GM18517 (cell line): Measurements from ENCODE around the gene CSF2RB.
A peak's percentile ranks its signal among the peaks of the same experiment; 100 is the strongest.

Source experiments
- ATAC-seq: cut with Tn5 transposase; IDR thresholded peaks from one replicate; pipeline ENCODE4 v1.9.1; 2021; ENCODE audit warnings: mild to moderate bottlenecking, moderate library complexity; ENCODE audit not compliant: unreplicated experiment

CSF2RB gene

DNA sequence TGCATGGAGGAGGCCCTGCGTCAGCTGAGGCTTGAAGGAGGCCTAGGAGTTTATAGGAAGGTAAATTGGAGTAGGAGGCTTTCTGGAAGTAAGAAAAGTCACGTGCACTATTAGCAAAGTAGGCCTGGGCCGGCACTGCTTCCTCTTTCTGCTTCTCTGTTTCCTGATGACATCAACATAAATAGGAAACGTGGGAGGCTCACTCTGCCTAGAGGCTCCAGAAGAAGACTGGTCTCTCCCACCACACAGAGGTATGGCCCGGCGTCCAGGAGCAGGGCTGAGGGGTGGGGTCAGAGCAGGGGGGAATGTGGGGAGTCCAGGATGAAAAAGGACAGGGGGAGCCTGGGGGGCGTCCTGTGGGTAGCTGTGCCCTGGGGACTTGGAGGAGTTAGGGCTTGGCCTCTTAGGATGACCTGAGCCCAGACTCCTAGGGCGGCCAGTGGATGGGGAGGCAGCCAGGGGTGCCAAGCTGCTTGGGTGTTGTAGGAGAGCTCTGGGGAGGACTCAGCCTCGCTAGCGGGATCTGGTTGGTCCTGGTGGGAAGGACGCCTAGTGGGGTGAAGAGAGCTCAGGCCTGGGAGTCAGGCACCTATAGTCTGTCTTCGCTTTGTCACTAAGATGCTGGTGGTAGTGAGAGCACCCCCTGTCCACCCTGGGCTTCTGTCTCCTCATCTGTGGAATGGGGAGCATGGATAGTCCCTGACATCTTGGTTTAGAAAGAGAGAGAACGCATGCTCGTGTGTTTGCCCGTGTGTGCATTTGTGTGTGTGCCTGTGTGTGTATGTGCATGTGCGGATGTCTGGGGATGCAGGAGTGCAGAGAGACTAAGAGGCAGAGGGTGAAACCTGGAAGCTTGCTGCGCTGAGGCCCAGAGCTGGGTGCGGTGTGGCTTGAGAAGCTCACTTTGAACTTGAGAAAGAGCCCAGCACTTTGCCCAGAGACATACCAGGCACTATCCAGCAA is at the start of gene CSF2RB:
CSF2RB (plus strand) TSS at position 202 of the 963 bp plus-strand sequence. CDS start 8,580 bp downstream, outside the sequence.
- no peak for ATAC-seq

- ATAC-seq, result no peak
Observed at GRCh38 chr22:36863979-36864378, 49.4 kb upstream of the CSF2RB start.

DNA sequence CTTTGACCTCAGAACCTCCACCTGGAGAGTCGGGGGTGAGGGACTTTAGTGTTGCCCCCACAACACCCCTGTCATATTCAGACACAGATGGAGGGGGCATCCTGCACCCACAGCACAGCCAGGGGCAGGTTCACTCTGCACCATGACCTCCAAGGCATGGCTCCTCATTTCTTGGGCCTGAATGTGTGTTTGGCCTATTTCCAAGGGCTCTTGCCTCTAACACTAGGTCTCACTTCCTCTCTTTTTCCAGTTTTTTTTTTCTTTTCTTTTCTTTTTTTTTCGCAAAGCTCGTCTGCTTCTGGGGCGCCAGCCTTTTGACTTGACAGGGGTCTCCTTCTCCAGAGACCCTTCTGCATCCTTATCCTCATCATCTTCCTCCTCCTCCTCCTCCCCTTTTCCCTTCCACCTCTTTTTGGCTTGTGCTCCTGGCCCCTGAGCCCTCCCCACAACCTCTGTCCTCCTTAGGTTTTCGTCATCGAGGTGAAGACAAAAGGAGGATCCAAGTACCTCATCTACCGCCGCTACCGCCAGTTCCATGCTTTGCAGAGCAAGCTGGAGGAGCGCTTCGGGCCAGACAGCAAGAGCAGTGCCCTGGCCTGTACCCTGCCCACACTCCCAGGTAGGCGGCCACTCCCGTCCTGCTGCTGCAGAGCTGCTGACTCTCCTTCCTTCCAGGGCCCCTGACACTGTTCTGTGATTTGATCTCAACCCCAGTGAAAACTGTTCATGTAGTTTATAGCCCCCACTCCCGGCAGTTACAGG is 48.8 kb upstream of the CSF2RB start:
- ATAC-seq, result no peak

DNA sequence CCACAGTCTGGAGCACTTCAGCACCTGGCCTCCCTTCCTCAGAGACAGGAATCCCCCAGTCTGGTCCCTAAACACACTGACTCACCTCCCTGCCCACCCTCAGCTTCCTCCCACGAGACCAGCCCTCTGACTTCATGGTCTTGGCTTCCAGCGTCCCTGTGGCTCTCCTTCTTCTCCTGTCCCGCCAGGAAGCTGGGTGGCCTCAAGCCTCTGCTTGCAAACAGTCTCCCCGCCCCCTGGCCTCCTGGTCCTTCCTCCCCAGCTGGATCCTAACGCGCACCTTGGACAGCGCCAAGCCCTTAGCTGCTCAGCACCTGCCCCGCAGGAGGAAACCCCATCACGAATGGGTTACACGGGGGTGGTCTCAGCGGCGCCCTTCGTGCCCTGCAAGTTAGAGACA is 48.1 kb upstream of the CSF2RB start:
- no peak for ATAC-seq

DNA sequence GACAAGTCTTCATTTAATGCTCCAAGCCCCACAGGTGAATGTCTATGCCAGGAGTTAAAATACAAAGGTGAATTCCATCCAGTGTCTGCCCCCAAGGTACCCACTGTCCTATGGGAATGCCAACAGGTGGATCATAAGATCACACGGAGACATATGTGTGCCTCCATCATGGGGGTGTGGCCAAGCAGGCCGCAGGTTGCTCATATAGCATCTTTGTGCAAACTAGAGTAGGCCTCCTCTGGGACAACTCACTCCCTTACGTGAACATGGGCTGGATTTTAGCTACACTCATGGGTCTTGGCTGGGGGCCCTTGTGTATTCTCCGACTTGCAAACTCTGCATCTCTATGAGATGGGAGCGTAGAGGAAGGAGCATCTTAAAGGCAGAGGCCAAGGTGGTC is 45.7 kb upstream of the CSF2RB start:
- no peak for ATAC-seq

DNA sequence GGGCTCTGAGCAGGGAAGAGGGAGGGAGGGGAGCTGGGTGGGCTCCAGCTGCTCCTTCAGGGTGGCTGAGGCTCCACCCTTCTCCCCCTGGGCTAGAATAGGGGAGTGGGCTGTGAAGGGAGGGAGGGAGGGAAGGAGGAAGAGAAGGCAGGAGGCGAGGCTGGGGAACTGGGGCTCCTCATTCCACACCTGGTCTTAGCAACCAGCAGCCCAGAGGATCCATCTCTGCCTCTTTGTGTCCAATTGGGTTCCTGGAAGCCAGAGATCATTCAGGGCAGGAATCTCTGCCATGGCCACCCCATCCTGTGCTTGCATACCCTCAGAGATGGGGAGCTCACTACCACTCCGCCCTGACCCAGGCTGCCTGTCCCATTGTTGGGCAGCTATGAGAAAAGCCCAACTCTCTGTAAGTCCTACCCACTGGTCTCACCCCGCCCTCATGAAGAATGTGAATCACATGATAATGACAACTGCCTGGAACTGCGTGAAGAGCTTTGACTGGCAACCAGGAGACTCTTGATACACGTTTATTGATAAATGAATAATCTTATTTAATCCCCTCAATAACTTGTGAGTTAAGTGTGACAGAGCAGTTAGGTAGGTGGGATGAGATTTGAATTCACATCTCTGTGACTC is 44.8 kb upstream of the CSF2RB start:
- ATAC-seq, result no peak

- ATAC-seq, result no peak
Observed at GRCh38 chr22:36870250-36870649, 43.2 kb upstream of the CSF2RB start.

- no peak for ATAC-seq
Observed at GRCh38 chr22:36871669-36872081, 41.8 kb upstream of the CSF2RB start.

- no peak for ATAC-seq
Observed at GRCh38 chr22:36872084-36872483, 41.3 kb upstream of the CSF2RB start.

- ATAC-seq, result no peak
Observed at GRCh38 chr22:36872866-36873498, 40.4 kb upstream of the CSF2RB start.

DNA sequence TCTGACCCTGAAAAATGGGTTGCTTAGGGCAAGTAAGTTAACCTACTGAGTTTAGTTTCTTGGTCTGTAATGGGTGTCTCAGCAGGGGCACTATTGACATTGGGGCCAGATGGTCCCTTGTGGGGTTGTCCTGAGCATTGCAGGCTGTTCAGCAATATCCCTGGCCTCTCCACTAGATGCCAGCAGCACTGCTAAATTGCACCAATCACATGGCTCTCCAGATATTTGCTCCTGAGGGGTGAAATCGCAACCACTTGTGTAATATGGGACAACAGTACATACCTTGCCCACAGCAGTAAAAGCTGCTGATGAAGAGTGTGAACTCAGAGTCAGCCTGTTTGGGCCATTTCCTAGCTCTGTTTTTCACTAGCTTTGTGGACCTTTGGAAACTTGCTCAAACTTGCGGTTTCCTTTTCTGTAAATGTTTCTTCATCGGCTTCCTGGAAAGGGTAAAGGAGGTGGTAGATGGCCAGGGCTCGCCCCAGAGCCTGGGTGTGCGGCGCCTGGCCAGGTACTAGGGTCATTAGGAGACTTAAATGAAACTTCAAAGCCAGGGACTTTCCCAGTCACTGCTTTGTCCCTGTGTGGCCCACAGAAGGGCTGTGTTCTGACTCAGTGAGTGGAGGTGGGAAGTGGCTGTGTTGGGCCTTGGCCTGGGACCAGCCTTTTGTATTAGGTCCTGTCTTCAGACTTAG is 39.7 kb upstream of the CSF2RB start:
- peak; percentile 82 for ATAC-seq

DNA sequence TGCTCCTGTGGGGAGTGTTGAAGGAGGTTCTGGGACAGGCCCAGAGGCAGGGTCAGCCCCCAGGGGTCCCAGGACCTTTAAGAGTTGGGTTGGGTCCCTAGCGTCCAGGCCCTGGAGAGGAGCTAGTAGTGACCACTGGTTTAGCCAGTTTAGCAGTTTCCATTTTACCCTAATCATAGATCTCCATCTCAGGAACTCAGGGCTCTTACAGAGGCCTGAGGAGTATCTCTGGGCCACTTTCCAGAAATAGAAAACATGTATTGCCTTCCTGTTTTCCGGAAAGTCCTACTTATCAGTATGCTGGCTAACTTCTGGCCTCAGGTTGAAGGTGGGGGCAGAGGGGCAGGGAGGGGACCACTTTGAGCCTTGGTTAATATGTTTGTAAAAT is 39.1 kb upstream of the CSF2RB start:
- ATAC-seq, result no peak

DNA sequence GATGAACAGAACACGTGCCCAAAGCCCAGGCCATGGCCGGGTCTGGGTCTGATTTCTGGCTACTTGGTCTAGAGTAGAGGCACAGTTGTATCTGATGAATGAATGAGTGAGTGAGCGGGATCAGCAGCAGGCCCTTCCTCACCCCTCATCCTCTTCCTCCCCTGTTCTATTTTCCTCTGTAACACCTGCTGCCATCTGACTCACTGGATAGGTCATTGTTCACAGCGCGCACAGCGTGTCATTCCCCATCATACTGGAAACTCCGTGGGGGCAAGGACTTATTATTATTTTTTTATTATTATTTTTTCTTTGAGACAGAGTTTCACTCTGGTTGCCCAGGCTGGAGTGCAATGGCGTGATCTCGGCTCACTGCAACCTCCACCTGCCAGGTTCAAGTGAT is 38.7 kb upstream of the CSF2RB start:
- ATAC-seq, result no peak

- no peak for ATAC-seq
Observed at GRCh38 chr22:36875741-36876140, 37.7 kb upstream of the CSF2RB start.

- no peak for ATAC-seq
Observed at GRCh38 chr22:36879775-36880174, 33.7 kb upstream of the CSF2RB start.

DNA sequence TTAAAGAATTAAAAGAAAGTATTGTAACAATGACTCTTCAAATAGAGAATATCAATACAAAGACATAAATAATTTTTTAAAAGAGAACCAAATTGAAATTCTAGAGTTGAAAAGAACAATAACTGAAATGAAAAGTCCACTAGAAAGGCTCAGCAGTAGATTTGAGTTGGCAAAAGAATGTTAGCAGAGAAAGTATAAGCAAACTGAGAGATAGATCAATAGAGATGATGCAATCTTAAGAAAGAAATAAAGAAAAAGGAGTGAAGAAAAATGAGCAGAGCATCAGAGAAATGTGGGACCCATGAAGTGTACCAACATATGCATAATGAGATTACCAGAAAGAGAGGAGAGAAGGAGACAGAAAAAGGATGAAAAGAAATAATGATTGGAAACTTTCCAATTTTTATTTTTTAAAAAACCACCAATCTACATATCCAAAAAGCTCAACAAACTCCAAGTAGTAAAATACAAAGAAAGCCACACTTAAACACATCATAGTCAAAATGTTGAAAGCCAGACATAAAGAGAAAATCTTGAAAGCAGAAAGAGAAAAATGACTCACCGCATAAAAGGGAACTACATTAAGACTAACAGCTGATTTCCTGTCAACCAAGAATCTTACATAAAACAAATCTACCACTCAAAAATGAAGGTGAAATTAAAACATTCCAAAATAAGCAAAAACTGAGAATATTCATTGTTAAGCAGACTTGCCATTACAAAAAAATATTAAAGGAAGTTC is 31.8 kb upstream of the CSF2RB start:
- no peak for ATAC-seq

- no peak for ATAC-seq
Observed at GRCh38 chr22:36884349-36885158, 28.9 kb upstream of the CSF2RB start.

- ATAC-seq, result no peak
Observed at GRCh38 chr22:36885474-36885873, 28.0 kb upstream of the CSF2RB start.

GRCh38 chr22:36886016-36886415 is 27.4 kb upstream of the CSF2RB start:
- no peak for ATAC-seq
